OCI-LY3 (cell line): Measurements from ENCODE around the gene MAN1A1.

Experiments
- CTCF ChIP-seq: fragments of 200-600, 300-600 bp; sonication (generic); IDR thresholded peaks from 2 replicates; pipeline ENCODE4 v1.5.1; 2014; ENCODE audit warnings: antibody characterized with exemption, low read length, low read depth
- EZH2phosphoT487 ChIP-seq: fragments of 200-600 bp; shearing (Covaris generic); IDR thresholded peaks from 2 replicates; pipeline ENCODE4 v1.6.1; 2018; ENCODE audit warnings: antibody characterized with exemption, mixed run types, low read depth

DNA sequence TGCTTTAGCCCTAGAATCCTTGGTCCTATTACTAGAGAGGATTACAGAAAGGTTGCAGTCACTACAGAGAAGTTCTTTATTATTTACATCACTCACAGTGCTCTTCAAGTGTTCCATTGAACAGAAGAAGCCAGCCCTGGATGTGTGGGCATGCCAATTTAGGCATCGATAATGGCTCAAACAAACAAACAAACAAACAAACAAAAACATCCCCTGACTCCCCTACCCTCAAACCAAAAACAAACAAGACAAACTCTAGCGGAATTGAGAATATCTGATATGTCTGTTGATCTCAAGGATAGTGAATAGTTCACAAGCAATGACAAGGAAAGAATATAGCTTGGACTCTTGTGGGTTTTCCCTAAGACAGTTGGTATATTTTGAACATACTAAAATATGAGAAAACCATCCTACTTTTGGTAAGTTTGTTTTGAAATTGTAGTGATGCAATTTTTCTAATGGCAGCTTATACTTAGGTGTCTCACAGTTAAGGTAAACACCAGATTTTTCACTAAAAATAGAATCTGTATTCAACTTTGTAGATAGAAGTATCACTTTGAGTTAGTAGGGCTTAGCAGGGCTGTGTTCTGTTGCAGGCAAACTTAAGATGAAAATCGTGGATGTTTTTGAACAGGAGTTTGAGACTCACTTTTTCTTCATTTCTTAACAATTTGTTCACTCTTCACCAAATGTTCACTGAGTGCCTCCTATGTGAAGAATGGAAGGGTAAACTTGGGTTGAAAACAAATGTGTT is 178.3 kb downstream of the MAN1A1 start:
- TF ChIP-seq EZH2phosphoT487: no peak
- TF ChIP-seq CTCF: no peak
